Fibroblast of villous mesenchyme (primary cell): ENCODE measurements around the gene HSD11B2. TPM values are rescaled to one million over a fixed set of nuclear protein-coding genes. Genes with fewer than 3 reads are reported as not detected.
A peak's percentile ranks its signal among the peaks of the same experiment; 100 is the strongest.

Source experiments
- DNase-seq: peaks from one replicate; pipeline ENCODE4 v3.0.0-alpha.2; 2010; ENCODE audit warnings: low read depth
- H3K4me3 ChIP-seq: 2 replicates; pipeline ENCODE4 v1.5.1; 2011; ENCODE audit warnings: low read depth, mild to moderate bottlenecking, low read length
- CTCF ChIP-seq: IDR thresholded peaks from 2 replicates; pipeline ENCODE4 v1.5.1; 2012; ENCODE audit warnings: low read depth, mild to moderate bottlenecking, low read length; ENCODE audit not compliant: insufficient read depth
- total RNA-seq: library from RNA; depleted of rRNA; stranded (reverse); fragments of >200 nt; gene quantifications from 2 replicates; pipeline ENCODE4 v1.2.3, GENCODE V29; 2012

The HSD11B2 gene
- total RNA-seq, 1 donor = not detected

- DNase-seq = no peak
- no peak for TF ChIP-seq CTCF
- no peak overlapping the region for H3K4me3 ChIP-seq
Measured at GRCh38 chr16:67459861-67460150, 28.9 kb downstream of the HSD11B2 start.

- no peak overlapping the region for H3K4me3 ChIP-seq
- TF ChIP-seq CTCF = no peak
- DNase-seq = peak; percentile 45
Measured at GRCh38 chr16:67460168-67460567, 29.2 kb downstream of the HSD11B2 start.

- TF ChIP-seq CTCF = no peak
- DNase-seq = no peak
- H3K4me3 ChIP-seq = no peak overlapping the region
Measured at GRCh38 chr16:67460961-67461360, 30.0 kb downstream of the HSD11B2 start.

GRCh38 chr16:67461600-67462278 lies 30.8 kb downstream of the HSD11B2 start:
- DNase-seq = no peak
- no peak for TF ChIP-seq CTCF
- no peak overlapping the region for H3K4me3 ChIP-seq

GRCh38 chr16:67462279-67462655 lies 31.3 kb downstream of the HSD11B2 start:
- no peak overlapping the region for H3K4me3 ChIP-seq
- DNase-seq = no peak
- TF ChIP-seq CTCF = no peak

- H3K4me3 ChIP-seq = no peak overlapping the region
- peak; percentile 75 for DNase-seq
- TF ChIP-seq CTCF = no peak
Measured at GRCh38 chr16:67463059-67463458, 32.1 kb downstream of the HSD11B2 start.

- DNase-seq = no peak
- no peak for TF ChIP-seq CTCF
Measured at GRCh38 chr16:67463691-67464090, 32.8 kb downstream of the HSD11B2 start.

More at GRCh38 chr16:67463691-67464090, 32.8 kb downstream of the HSD11B2 start:
- H3K4me3 ChIP-seq = no peak overlapping the region
